Hepatocyte (in vitro differentiated cells): ENCODE measurements around the gene PRKAR1B.

ENCODE experiments used
- CTCF ChIP-seq: fragments of 200-600 bp; sonication (generic); IDR thresholded peaks from 2 replicates; pipeline ENCODE4 v1.5.1; 2016; ENCODE audit warnings: antibody characterized with exemption, mild to moderate bottlenecking; ENCODE audit not compliant: poor library complexity
- EZH2phosphoT487 ChIP-seq: fragments of 200-600 bp; sonication (generic); IDR thresholded peaks from one replicate; pipeline ENCODE4 v1.6.1; 2018; ENCODE audit warnings: antibody characterized with exemption, mild to moderate bottlenecking, low read depth, moderate library complexity; ENCODE audit not compliant: unreplicated experiment, severe bottlenecking

- no peak for TF ChIP-seq EZH2phosphoT487
- TF ChIP-seq CTCF, result no peak
Observed at GRCh38 chr7:641966-642365, 85.1 kb downstream of the PRKAR1B start.
